Epithelial cell of proximal tubule (primary cell): ENCODE results near the gene KRT72. TPM values are rescaled to one million over a fixed set of nuclear protein-coding genes. Genes with fewer than 3 reads are reported as not detected.

Experiments used
- DNase-seq: peaks from one replicate; pipeline ENCODE4 v3.0.0-alpha.2; 2011; ENCODE audit warnings: low read depth
- H3K4me3 ChIP-seq: 2 replicates; pipeline ENCODE4 v1.5.1; 2011; ENCODE audit warnings: low read depth, mild to moderate bottlenecking, low read length
- CTCF ChIP-seq: conservative IDR thresholded peaks from 2 replicates; pipeline ENCODE4 v1.5.1; 2012; ENCODE audit warnings: low read depth, mild to moderate bottlenecking, low read length
- total RNA-seq: library from RNA; depleted of rRNA; stranded (reverse); fragments of >200 nt; gene quantifications from 2 replicates; pipeline ENCODE4 v1.2.3, GENCODE V29; 2015

Gene KRT72
- total RNA-seq, 1 donor from 2014 or later = not detected

GRCh38 chr12:52630599-52631200 lies 29.4 kb upstream of the KRT72 start:
- TF ChIP-seq CTCF = no peak
- DNase-seq = no peak
- H3K4me3 ChIP-seq = no peak overlapping the region

GRCh38 chr12:52630008-52630500 lies 28.8 kb upstream of the KRT72 start:
- no peak for DNase-seq
- no peak for TF ChIP-seq CTCF

GRCh38 chr12:52629281-52630007 lies 28.2 kb upstream of the KRT72 start:
- H3K4me3 ChIP-seq = no peak overlapping the region
- no peak for DNase-seq
- TF ChIP-seq CTCF = no peak

More at GRCh38 chr12:52630008-52630500, 28.8 kb upstream of the KRT72 start:
- no peak overlapping the region for H3K4me3 ChIP-seq

- TF ChIP-seq CTCF = no peak
- no peak for DNase-seq
- no peak overlapping the region for H3K4me3 ChIP-seq
Observed at GRCh38 chr12:52628841-52629240, 27.6 kb upstream of the KRT72 start.

- DNase-seq = no peak
- H3K4me3 ChIP-seq = no peak overlapping the region
- TF ChIP-seq CTCF = no peak
Observed at GRCh38 chr12:52628111-52628507, 26.8 kb upstream of the KRT72 start.

- DNase-seq = no peak
- H3K4me3 ChIP-seq = no peak overlapping the region
- TF ChIP-seq CTCF = no peak
Observed at GRCh38 chr12:52627395-52628110, 26.3 kb upstream of the KRT72 start.
